SK-N-SH (cell line): ENCODE results near the gene ADAM33. TPM values are rescaled to one million over a fixed set of nuclear protein-coding genes. Genes with fewer than 3 reads are reported as not detected.

Experiments used
- CTCF ChIA-PET: fragments of 300-600, 350-600 bp; formaldehyde crosslinking; extraction: SDS; loops from one replicate; lab custom pipeline; 2021; lab: Yijun Ruan, JAX
- POLR2A ChIA-PET: fragments of 350-600 bp; sonication (Branson Sonifier 250); formaldehyde crosslinking; extraction: SDS; loops from one replicate; lab custom pipeline; 2020; ENCODE audit warnings: antibody characterized with exemption, inconsistent platforms; lab: Yijun Ruan, JAX
- DNase-seq: peaks from one replicate; pipeline ENCODE4 v3.0.0; 2012
- H2AFZ ChIP-seq: fragments of 200-600 bp; sonication (generic); 2 replicates; pipeline ENCODE4 v1.8.1; 2016; ENCODE audit warnings: antibody characterized with exemption, mild to moderate bottlenecking, low read depth
- H3F3A ChIP-seq: fragments of 200-600 bp; sonication (generic); replicated peaks from 2 replicates; pipeline ENCODE3; 2016; ENCODE audit warnings: antibody characterized with exemption, mild to moderate bottlenecking; ENCODE audit not compliant: insufficient read depth
- H3K27ac ChIP-seq, 2 experiments: fragments of 200-500 bp in 1 of 2; fragments of 200-600 bp in 1 of 2; sonication (Bioruptor generic) in 1 of 2; sonication (generic), shearing (Covaris generic) in 1 of 2; 2 replicates each; pipeline versions ENCODE4 v1.5.1 to v1.6.1; 2014 to 2016; ENCODE audit warnings: low read depth in 2 of 2, inconsistent platforms in 1 of 2, low read length in 1 of 2, mild to moderate bottlenecking in 1 of 2, mixed read lengths in 1 of 2
- H3K27me3 ChIP-seq: fragments of 200-600 bp; sonication (generic), shearing (Covaris generic); 2 replicates; pipeline ENCODE4 v1.6.1; 2016; ENCODE audit warnings: mixed run types; ENCODE audit not compliant: insufficient read depth
- H3K36me3 ChIP-seq, 2 experiments: fragments of 200-500 bp in 1 of 2; fragments of 200-600 bp in 1 of 2; sonication (Bioruptor generic) in 1 of 2; sonication (generic) in 1 of 2; replicated peaks in 1 of 2; 2 replicates each; pipeline versions ENCODE3 to v1.5.1; 2014 to 2016; ENCODE audit warnings: low read length in 1 of 2, mild to moderate bottlenecking in 1 of 2; ENCODE audit not compliant: insufficient read depth in 2 of 2, control insufficient read depth in 1 of 2
- H3K4me1 ChIP-seq, 2 experiments: fragments of 200-500 bp in 1 of 2; fragments of 200-600 bp in 1 of 2; sonication (Bioruptor generic) in 1 of 2; sonication (generic), shearing (Covaris generic) in 1 of 2; 2 replicates each; pipeline versions ENCODE4 v1.5.1 to v1.6.1; 2014 to 2016; ENCODE audit warnings: low read depth in 1 of 2, low read length in 1 of 2, mixed run types in 1 of 2; ENCODE audit not compliant: insufficient read depth in 2 of 2, control insufficient read depth in 1 of 2
- H3K4me2 ChIP-seq: fragments of 200-600 bp; sonication (generic), shearing (Covaris generic); 2 replicates; pipeline ENCODE4 v1.6.1; 2017; ENCODE audit warnings: mixed run types
- H3K4me3 ChIP-seq, 2 experiments: fragments of 200-500 bp in 1 of 2; fragments of 200-600 bp in 1 of 2; sonication (Bioruptor generic) in 1 of 2; sonication (generic), shearing (Covaris generic) in 1 of 2; 2 replicates each; pipeline versions ENCODE4 v1.5.1 to v1.8.1; 2014 to 2016; ENCODE audit warnings: low read depth in 2 of 2, inconsistent platforms in 1 of 2, low read length in 1 of 2, mild to moderate bottlenecking in 1 of 2, mixed read lengths in 1 of 2, moderate library complexity in 1 of 2
- H3K79me2 ChIP-seq: fragments of 200-600 bp; sonication (generic); 2 replicates; pipeline ENCODE4 v1.8.1; 2017; ENCODE audit warnings: mild to moderate bottlenecking; ENCODE audit not compliant: insufficient read depth
- H3K9ac ChIP-seq: fragments of 200-600 bp; sonication (generic); 2 replicates; pipeline ENCODE4 v1.6.1; 2017; ENCODE audit warnings: mixed run types
- H3K9me2 ChIP-seq: fragments of 200-600 bp; sonication (generic); 2 replicates; pipeline ENCODE4 v1.6.1; 2017; ENCODE audit warnings: mixed run types
- H3K9me3 ChIP-seq: fragments of 200-600 bp; sonication (generic); 2 replicates; pipeline ENCODE4 v1.6.1; 2017; ENCODE audit warnings: mixed run types, mild to moderate bottlenecking, moderate library complexity
- H4K20me1 ChIP-seq: fragments of 200-600 bp; sonication (generic); 2 replicates; pipeline ENCODE4 v1.6.1; 2017; ENCODE audit warnings: mild to moderate bottlenecking, mixed run types; ENCODE audit not compliant: insufficient read depth
- ELF1 ChIP-seq: IDR thresholded peaks from 2 replicates; pipeline ENCODE4 v1.4.0; 2012
- SIN3A ChIP-seq: IDR thresholded peaks from 2 replicates; pipeline ENCODE4 v1.6.1; 2012; ENCODE audit warnings: low read depth, mild to moderate bottlenecking, low read length, moderate library complexity, borderline replicate concordance
- USF1 ChIP-seq: IDR thresholded peaks from 2 replicates; pipeline ENCODE4 v1.4.0; 2012; ENCODE audit warnings: low read depth, borderline replicate concordance
- WGBS: methylation state at CpG from one replicate; pipeline ENCODE4 v1.1.6; 2017; ENCODE audit warnings: low lambda C conversion rate; 5-methylcytosine and 5-hydroxymethylcytosine counted together
- polyA plus RNA-seq, 3 experiments: library from polyadenylated mRNA; depleted of rRNA; stranded (reverse); fragments of >200 nt; gene quantifications; 2 replicates each; pipeline ENCODE4 v1.2.3, GENCODE V29; 2012
- TF ChIP-seq, protein P1 (sequence below): fragments of 150-350 bp; IDR thresholded peaks from 2 replicates; pipeline ENCODE4 v1.6.1; 2017; ENCODE audit warnings: antibody characterized with exemption, low read length, low read depth, borderline replicate concordance
- TF ChIP-seq, protein P2 (sequence below): IDR thresholded peaks from 2 replicates; pipeline ENCODE4; 2012
- TF ChIP-seq, protein P3 (sequence below): IDR thresholded peaks from 2 replicates; pipeline ENCODE4 v1.4.0; 2012; ENCODE audit warnings: low read depth, borderline replicate concordance

ADAM33 gene
- polyA plus RNA-seq, 1 of the 3 experiments (the other 2 are of a cell fraction): 4.8 TPM

- POLR2A ChIA-PET: no interaction called here
- no peaks in the 10 kb centered on the region for H4K20me1 ChIP-seq
- no peaks in the 10 kb centered on the region for H3K36me3 ChIP-seq
- H3K79me2 ChIP-seq: no peaks in the 10 kb centered on the region
- TF ChIP-seq, protein P1, sequence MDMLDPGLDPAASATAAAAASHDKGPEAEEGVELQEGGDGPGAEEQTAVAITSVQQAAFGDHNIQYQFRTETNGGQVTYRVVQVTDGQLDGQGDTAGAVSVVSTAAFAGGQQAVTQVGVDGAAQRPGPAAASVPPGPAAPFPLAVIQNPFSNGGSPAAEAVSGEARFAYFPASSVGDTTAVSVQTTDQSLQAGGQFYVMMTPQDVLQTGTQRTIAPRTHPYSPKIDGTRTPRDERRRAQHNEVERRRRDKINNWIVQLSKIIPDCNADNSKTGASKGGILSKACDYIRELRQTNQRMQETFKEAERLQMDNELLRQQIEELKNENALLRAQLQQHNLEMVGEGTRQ: peak; percentile 22; the same call in 1 of the 2 replicates
- TF ChIP-seq ELF1 (no peak), USF1 (peak; percentile 91)
- TF ChIP-seq, all 33 proteins: peak for 2
- WGBS: 71% methylated on average over 2 of the region's 2 CpGs
- Histone ChIP-seq H3K27ac (no peak overlapping the region), H3K4me3 (no peak overlapping the region), H3K4me2 (no peak overlapping the region), H3K27me3 (no peaks in the 10 kb centered on the region), H3F3A (no peaks in the 10 kb centered on the region), H3K9ac (no peak overlapping the region), H3K9me3 (no peaks in the 10 kb centered on the region), H3K4me1 (no peaks in the 10 kb centered on the region), H3K9me2 (no peaks in the 10 kb centered on the region), H2AFZ (no peak overlapping the region)
- no peak for DNase-seq
- CTCF ChIA-PET: interaction anchor here (1.2 to 5.3 kb wide), 4 partner anchors 9 to 39 kb away, joined by 3 to 49 read pairs (median 14); no protein-coding TSS in a partner anchor
Observed at GRCh38 chr20:3687655-3688054, 5.8 kb upstream of the ADAM33 start.

GRCh38 chr20:3686867-3687321, 5.1 kb upstream of the ADAM33 start:
- no peak overlapping the region for H3K4me2 ChIP-seq
- no peak overlapping the region for H3K4me3 ChIP-seq
- H3K4me1 ChIP-seq: no peaks in the 10 kb centered on the region
- ChIA-PET CTCF (interaction anchor here (0.8 to 5.3 kb wide), 5 partner anchors 10 to 399 kb away, joined by 3 to 49 read pairs (median 4); no protein-coding TSS in a partner anchor), POLR2A (no interaction called here)
- no peaks in the 10 kb centered on the region for H3K79me2 ChIP-seq
- no peaks in the 10 kb centered on the region for H3K36me3 ChIP-seq
- no peak overlapping the region for H2AFZ ChIP-seq
- no peak for DNase-seq
- no peaks in the 10 kb centered on the region for H4K20me1 ChIP-seq
- H3K27me3 ChIP-seq: no peaks in the 10 kb centered on the region
- no peaks in the 10 kb centered on the region for H3F3A ChIP-seq
- no peak overlapping the region for H3K9ac ChIP-seq
- no peak overlapping the region for H3K27ac ChIP-seq
- 74% methylated on average over 9 of the region's 9 CpGs for WGBS
- no peaks in the 10 kb centered on the region for H3K9me2 ChIP-seq
- TF ChIP-seq, protein P2, sequence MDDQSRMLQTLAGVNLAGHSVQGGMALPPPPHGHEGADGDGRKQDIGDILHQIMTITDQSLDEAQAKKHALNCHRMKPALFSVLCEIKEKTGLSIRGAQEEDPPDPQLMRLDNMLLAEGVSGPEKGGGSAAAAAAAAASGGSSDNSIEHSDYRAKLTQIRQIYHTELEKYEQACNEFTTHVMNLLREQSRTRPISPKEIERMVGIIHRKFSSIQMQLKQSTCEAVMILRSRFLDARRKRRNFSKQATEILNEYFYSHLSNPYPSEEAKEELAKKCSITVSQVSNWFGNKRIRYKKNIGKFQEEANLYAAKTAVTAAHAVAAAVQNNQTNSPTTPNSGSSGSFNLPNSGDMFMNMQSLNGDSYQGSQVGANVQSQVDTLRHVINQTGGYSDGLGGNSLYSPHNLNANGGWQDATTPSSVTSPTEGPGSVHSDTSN: no peak
- no peak for TF ChIP-seq ELF1
- H3K9me3 ChIP-seq: no peaks in the 10 kb centered on the region

DNA sequence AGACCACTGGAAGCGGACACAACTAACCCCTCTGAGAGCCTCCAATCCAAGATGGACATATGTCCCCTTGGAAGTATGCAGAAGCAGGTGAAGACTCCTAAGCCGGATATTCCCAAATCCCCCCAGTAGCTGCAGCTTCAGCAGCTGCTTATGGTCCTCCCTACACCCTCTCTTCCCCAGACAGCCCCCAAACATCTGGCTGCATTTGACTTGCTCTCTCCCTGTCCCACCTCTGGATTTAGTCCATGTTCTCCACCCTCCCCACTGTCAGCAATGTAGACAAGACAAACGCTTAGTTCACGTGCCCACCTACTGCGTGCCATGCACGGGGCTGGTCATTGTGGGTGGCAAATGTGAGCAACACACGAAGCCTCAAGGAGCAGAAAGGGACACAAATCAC, 4.6 kb upstream of the ADAM33 start:
- H3K4me2 ChIP-seq: no peak overlapping the region
- WGBS: 75% methylated on average over 7 of the region's 7 CpGs
- ChIA-PET CTCF (interaction anchor here (1.2 to 5.3 kb wide), 5 partner anchors 9 to 38 kb away, joined by 3 to 49 read pairs (median 9); no protein-coding TSS in a partner anchor), POLR2A (no interaction called here)
- no peaks in the 10 kb centered on the region for H3K27me3 ChIP-seq
- no peak overlapping the region for H2AFZ ChIP-seq
- H4K20me1 ChIP-seq: no peaks in the 10 kb centered on the region
- H3K4me3 ChIP-seq: no peak overlapping the region
- H3F3A ChIP-seq: no peaks in the 10 kb centered on the region
- H3K9ac ChIP-seq: no peak overlapping the region
- no peak for DNase-seq
- H3K4me1 ChIP-seq: no peaks in the 10 kb centered on the region
- no peaks in the 10 kb centered on the region for H3K36me3 ChIP-seq
- H3K79me2 ChIP-seq: no peaks in the 10 kb centered on the region
- no peak overlapping the region for H3K27ac ChIP-seq
- TF ChIP-seq, protein P2: no peak
- TF ChIP-seq SIN3A: no peak
- TF ChIP-seq, protein P3, sequence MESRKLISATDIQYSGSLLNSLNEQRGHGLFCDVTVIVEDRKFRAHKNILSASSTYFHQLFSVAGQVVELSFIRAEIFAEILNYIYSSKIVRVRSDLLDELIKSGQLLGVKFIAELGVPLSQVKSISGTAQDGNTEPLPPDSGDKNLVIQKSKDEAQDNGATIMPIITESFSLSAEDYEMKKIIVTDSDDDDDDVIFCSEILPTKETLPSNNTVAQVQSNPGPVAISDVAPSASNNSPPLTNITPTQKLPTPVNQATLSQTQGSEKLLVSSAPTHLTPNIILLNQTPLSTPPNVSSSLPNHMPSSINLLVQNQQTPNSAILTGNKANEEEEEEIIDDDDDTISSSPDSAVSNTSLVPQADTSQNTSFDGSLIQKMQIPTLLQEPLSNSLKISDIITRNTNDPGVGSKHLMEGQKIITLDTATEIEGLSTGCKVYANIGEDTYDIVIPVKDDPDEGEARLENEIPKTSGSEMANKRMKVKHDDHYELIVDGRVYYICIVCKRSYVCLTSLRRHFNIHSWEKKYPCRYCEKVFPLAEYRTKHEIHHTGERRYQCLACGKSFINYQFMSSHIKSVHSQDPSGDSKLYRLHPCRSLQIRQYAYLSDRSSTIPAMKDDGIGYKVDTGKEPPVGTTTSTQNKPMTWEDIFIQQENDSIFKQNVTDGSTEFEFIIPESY: no peak
- H3K9me3 ChIP-seq: no peaks in the 10 kb centered on the region
- H3K9me2 ChIP-seq: no peaks in the 10 kb centered on the region
